ENCODE measurements around the gene OSBPL2. TPM values are rescaled to one million over a fixed set of nuclear protein-coding genes. Genes with fewer than 3 reads are reported as not detected.

OSBPL2 gene
- total and polyA plus RNA-seq, 2 donors (not counting 3 experiments of a cell fraction or from before 2014, with no cell fraction given) = 13.1 to 33.0 TPM

GRCh38 chr20:62246872-62247652 lies 8.7 kb downstream of the OSBPL2 start:
- H3K4me2 ChIP-seq (ENCODE audit: insufficient read depth, low read length) = no peak overlapping the region
- ChIA-PET CTCF (no interaction called here), POLR2A (no interaction called here)
- H3K79me2 ChIP-seq (ENCODE audit: control insufficient read depth, insufficient read depth, low read length) = no peaks in the 10 kb centered on the region
- H3K9ac ChIP-seq (replicated peaks; ENCODE audit: extremely low read depth, insufficient read depth, low read length) = no peak overlapping the region
- no peak overlapping the region for H3K4me3 ChIP-seq (replicated peaks in 1 of 3; ENCODE audit: insufficient read depth in 1 of 3, low read depth in 1 of 3, low read length in 3 of 3)
- no peak overlapping the region for H3K27ac ChIP-seq (ENCODE audit: insufficient read depth, low read depth, low read length)
- H3K9me1 ChIP-seq (replicated peaks; ENCODE audit: control insufficient read depth, extremely low read depth, insufficient read depth, low read length) = no peaks in the 10 kb centered on the region
- no peaks in the 10 kb centered on the region for H3K27me3 ChIP-seq (ENCODE audit: control insufficient read depth in 2 of 2, insufficient read depth in 2 of 2, low read length in 2 of 2)
- TF ChIP-seq JUN (IDR thresholded peaks at IDR 0.05; ENCODE audit: borderline replicate concordance, insufficient read depth, insufficient read length, low read depth) (no peak), MYC (IDR thresholded peaks at IDR 0.05; ENCODE audit: low read depth, low read length) (no peak), POLR2AphosphoS5 (IDR thresholded peaks at IDR 0.05; ENCODE audit: insufficient read depth, low read depth, low read length) (no peak), POLR2A (IDR thresholded peaks at IDR 0.05; ENCODE audit: low read depth, low read length) (no peak), FOS (IDR thresholded peaks at IDR 0.05; ENCODE audit: borderline replicate concordance, insufficient read depth, low read length) (no peak), GATA2 (IDR thresholded peaks at IDR 0.05; ENCODE audit: insufficient read depth, insufficient read length, low read depth, low read length) (no peak), EZH2 (IDR thresholded peaks at IDR 0.05; ENCODE audit: borderline replicate concordance, low read depth, low read length, severe bottlenecking) (no peak)
- TF ChIP-seq, protein P1, sequence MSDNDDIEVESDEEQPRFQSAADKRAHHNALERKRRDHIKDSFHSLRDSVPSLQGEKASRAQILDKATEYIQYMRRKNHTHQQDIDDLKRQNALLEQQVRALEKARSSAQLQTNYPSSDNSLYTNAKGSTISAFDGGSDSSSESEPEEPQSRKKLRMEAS (IDR thresholded peaks at IDR 0.05; ENCODE audit: insufficient read depth, insufficient read length) = no peak
- TF ChIP-seq, protein P2, sequence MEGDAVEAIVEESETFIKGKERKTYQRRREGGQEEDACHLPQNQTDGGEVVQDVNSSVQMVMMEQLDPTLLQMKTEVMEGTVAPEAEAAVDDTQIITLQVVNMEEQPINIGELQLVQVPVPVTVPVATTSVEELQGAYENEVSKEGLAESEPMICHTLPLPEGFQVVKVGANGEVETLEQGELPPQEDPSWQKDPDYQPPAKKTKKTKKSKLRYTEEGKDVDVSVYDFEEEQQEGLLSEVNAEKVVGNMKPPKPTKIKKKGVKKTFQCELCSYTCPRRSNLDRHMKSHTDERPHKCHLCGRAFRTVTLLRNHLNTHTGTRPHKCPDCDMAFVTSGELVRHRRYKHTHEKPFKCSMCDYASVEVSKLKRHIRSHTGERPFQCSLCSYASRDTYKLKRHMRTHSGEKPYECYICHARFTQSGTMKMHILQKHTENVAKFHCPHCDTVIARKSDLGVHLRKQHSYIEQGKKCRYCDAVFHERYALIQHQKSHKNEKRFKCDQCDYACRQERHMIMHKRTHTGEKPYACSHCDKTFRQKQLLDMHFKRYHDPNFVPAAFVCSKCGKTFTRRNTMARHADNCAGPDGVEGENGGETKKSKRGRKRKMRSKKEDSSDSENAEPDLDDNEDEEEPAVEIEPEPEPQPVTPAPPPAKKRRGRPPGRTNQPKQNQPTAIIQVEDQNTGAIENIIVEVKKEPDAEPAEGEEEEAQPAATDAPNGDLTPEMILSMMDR (IDR thresholded peaks at IDR 0.05; ENCODE audit: extremely low read depth in 1 of 2, insufficient read depth in 1 of 2, low read depth in 1 of 2, low read length in 2 of 2) = no peak
- no TSS peak for BruUV-seq (replicated peaks)
- DNase-seq (ENCODE audit: low read depth, low spot score) = no peak
- H3K4me1 ChIP-seq (ENCODE audit: control insufficient read depth, extremely low read depth, insufficient read depth, low read length) = no peaks in the 10 kb centered on the region
- no peak overlapping the region for H2AFZ ChIP-seq (ENCODE audit: low read depth, low read length)
- no peaks in the 10 kb centered on the region for H4K20me1 ChIP-seq (replicated peaks; ENCODE audit: control insufficient read depth, extremely low read depth, insufficient read depth, low read length)
- no peaks in the 10 kb centered on the region for H3K9me3 ChIP-seq (replicated peaks; ENCODE audit: control insufficient read depth, insufficient read depth, low read length)
- FAIRE-seq = no peak
- intact Hi-C loops (cut with micrococcal nuclease) (no loop called here), dilution Hi-C loops (cut with MboI; ENCODE audit: extremely low pct_ligation_motif_present, low sequenced_read_pairs) (no loop called here)
- H3K36me3 ChIP-seq (ENCODE audit: control insufficient read depth in 2 of 2, extremely low read depth in 1 of 2, insufficient read depth in 2 of 2, low read length in 2 of 2) = peaks cover 0 to 6% of the 10 kb centered on the region in 2 experiments

Data from endothelial cell of umbilical vein (primary cell).